HG03066 (cell line): Measurements from ENCODE around the gene OR4E2.
"Not testable (repeated sequence)": the region's sequence is repeated elsewhere in the genome, so short reads cannot be mapped to it uniquely, and the experiment has no call there.

Experiments used
- ATAC-seq: cut with Tn5 transposase; IDR thresholded peaks from one replicate; pipeline ENCODE4 v1.9.1; 2021; ENCODE audit warnings: low read depth; ENCODE audit not compliant: unreplicated experiment

OR4E2 gene

DNA sequence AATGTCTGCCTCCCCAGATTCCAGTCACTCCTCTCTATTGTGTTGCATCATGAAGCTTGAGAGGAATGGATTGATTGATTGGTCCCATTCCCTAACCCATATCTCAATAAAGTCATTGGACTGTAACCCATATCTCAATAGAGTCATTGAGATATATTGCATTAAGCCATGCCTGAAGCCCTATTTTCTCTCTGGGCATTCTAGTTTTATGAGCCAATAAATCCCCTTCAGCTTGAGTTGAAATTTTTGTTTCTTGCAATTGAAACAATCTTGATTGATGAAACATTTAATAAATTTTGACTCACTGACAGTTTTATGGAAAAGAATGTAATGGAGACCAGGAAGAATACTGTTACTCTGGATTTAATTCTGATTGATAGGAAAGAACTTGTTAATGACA, 40.8 kb downstream of the OR4E2 start:
- ATAC-seq, result no peak

DNA sequence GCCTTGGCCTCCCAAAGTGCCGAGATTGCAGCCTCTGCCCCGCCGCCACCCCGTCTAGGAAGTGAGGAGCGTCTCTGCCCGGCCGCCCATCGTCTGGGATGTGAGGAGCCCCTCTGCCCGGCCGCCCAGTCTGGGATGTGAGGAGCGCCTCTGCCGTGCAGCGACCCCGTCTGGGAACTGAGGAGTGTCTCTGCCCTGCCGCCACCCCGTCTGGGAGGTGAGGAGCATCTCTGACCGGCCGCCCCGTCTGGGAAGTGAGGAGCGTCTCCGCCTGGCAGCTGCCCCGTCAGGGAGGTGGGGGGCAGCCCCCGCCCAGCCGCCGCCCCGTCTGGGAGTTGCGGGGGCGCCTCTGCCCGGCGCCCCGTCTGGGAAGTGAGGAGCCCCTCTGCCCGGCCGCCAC, 44.0 kb downstream of the OR4E2 start:
- not testable (repeated sequence) for ATAC-seq

DNA sequence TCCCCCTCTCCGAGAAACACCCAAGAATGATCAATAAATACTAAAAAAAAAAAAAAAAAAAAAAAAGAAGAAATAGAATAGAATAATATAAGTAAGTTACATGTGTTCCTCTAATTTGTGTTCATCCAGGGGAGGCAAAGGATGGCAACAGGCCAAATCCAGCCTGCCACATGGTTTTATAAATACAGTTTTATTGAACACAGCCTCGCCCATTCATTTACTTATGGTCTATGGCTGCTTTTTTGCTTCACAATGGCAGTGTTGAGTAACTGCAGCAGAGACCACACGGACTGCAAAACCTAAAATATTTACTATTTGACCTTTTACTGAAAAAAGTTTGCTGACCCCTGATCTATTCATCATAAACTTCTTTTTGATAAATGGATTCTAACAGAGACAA, 44.9 kb downstream of the OR4E2 start:
- not testable (repeated sequence) for ATAC-seq

DNA sequence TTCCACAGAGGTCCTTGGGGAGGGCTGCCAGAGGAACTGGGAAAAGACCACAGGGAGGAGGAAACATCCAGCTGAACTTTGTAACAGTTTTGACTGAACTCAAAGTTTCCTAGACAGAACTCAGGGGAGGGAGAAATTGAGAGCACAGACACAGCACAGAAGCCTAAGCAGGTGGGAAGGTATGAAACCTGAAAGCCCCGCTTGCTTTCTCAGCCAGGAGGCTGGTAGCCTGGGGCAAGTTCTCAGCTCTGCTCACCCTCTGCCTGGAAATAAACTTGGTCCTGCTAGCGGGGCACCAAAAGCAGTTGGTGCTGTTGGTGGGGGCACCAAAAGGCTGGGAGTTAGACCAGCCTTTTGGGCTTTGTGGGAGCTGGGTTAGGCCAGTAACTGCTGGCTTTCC, 45.9 kb downstream of the OR4E2 start:
- no peak for ATAC-seq

DNA sequence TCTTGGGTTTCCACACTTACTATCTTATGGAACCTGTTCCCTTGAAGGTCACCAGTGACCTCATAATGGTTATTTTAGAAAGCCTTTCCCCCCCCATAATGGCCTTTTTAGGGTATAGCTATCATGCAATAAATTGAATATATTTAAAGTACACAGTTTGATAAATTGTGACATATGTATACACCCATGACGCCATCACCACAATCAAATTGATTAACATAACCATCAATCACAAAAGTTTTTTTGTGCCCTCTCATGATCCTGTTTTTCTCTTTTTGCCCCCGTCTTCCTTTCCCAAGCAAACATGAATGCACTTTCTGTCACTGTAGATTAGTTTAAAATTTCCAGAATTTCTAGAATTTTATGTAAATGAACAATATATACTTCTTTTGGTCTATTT, 48.7 kb downstream of the OR4E2 start:
- no peak for ATAC-seq

DNA sequence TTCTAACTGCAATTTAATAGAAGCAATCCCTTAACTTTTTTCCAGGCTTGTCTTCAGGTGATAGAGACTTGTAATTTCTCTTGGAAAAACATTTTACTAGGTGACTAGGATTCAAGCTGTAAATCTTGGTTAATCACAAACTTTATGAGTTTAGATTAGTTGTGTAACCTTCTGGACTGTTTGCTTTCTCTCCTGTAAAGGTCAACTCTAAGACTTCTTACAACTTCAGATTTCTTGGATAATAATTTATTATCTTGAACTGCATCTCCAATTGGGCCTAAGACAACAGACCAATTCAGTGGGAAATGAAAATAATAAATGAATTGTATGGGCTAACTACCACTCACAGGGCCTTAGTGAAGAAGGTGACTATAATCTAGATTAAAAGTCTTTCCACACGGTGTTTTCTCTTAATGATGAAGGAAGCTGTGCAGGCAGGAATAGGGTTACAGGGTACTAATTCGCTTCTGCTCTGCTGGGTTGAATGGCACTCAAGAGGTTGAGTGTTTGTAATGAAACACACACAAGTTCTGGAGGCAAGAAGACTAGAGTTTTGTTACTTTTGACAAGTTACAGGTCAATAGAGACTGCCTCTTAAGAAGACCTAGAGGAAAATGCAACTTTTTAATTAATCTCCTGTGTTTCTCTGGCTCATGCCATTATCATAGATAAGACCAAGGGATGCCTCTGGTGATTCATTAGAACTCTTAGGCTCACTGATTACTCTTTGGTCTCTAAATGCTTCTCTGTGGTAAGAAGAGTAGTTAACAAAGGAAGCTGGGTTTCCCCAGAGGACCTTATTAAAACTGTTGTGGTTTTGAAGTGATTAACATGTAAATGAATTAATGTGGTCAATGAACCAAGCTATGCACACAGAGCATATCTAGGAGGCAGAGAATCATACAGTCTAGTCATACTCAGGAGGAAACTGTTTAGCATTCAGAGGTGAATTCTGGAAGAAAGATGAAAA, 50.0 kb downstream of the OR4E2 start:
- ATAC-seq, result no peak

DNA sequence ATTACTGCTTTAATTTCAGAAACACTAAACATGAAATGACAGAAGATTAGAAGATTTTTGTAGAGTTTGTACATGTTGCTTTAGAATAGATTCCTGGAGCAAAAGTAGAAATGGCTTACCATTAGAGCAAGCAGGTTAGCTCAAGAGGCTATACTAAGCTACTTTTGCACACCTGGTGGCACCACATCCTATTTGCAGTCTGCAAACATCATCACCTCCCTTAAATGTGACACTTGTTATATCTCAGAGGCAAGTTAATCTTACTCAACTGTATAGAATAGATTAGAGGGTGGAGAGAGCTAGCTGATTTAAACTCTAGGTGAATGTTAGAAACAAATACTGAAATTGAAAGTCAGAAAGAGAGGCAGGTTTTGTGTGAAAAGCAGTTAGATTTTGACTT, 50.7 kb downstream of the OR4E2 start:
- ATAC-seq, result no peak

DNA sequence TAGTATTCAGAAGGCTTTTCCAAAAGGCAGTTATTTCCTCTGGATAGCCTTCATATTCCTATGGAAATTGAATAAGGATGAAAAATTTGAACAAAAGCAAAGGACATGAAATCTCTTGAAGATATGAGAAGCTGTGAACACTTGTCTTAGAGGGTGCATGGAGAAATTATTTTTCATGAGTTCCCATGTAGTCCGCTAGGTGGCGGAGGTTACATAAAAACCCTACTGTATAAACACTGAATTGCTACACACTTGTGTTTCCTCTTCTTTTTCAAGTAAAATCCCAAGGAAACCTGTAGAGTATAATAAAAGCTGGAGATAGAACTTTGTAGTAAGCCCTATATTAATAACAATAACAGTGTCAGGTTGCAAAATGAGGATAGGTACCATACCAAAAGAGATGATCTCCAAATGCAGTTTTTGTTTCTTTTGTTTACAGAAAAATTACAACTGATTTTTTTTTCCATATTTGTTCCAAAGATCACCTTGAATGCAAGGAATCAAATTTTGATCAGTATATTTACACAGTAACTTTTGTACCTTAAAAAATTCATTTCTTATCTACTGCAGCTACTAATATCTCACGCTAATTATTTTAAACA, 57.8 kb downstream of the OR4E2 start:
- no peak for ATAC-seq

DNA sequence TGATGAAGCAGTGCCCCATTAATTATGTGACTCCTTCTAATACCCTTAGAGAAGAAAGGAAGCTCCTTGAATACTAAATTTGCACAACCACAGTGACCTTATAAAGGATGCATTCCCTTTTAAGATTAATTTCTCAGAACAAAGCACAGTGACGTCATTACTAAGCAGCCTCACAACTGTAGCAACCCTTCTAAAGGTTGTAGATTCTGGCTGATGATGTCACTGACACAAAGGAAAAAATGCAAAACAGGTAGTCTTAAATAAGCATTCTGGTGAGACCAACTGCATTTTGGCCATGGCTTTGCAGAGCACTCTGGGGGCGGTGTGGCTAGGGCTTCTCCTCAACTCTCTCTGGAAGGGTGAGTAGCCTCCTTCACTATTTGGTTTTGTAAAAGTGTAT, 58.4 kb downstream of the OR4E2 start:
- no peak for ATAC-seq

DNA sequence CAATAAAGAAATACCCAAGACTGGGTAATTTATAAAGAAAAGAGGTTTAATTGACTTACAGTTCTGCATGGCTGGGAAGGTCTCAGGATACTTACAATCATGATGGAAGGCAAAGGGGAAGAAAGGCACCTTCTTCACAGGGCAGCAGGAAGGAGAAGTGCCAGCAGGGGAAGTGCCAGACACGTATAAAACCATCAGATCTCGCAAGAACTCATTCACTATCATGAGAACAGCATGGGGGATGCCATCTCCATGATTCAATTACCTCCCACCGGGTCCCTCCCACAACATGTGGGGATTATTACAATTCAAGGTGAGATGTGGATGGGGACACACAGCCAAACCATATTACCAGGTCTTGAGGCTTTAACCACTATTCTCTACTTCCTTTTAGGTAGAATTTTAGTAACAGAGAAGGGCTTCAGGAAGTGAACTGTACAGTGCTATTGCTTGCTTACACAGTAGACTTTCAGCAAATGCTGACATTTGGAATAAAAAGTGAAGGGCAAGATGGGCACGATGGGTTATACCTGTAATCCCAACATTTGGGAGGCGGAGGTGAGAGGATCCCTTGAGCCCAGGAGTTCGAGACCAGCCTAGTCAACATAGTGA, 60.8 kb downstream of the OR4E2 start:
- no peak for ATAC-seq
